B cell (primary cell): Measurements from ENCODE around the gene MARCHF3. TPM values are rescaled to one million over a fixed set of nuclear protein-coding genes. Genes with fewer than 3 reads are reported as not detected.
A peak's percentile ranks its signal among the peaks of the same experiment; 100 is the strongest.
"Not testable (repeated sequence)": the region's sequence is repeated elsewhere in the genome, so short reads cannot be mapped to it uniquely, and the experiment has no call there.

Experiments
- ATAC-seq: fragments of 200-7000 bp; cut with Tn5 transposase; one replicate; pipeline ENCODE4 v1.10.0; 2021; ENCODE audit warnings: low read depth, mild to moderate bottlenecking, moderate number of reproducible peaks, moderate library complexity
- CTCF ChIA-PET: fragments of 350-600 bp; sonication (Branson Sonifier 250); formaldehyde crosslinking; loops from one replicate; lab custom pipeline; 2021; ENCODE audit warnings: antibody characterized with exemption, inconsistent platforms; lab: Charles Lee
- POLR2A ChIA-PET: fragments of 350-600 bp; sonication (Branson Sonifier 250); formaldehyde crosslinking; loops from one replicate; lab custom pipeline; 2021; ENCODE audit warnings: antibody characterized with exemption; lab: Charles Lee
- DNase-seq: peaks from one replicate; pipeline ENCODE4 v3.0.0; 2013
- H2AFZ ChIP-seq: 2 replicates; pipeline ENCODE4 v1.6.1; 2012; ENCODE audit warnings: mild to moderate bottlenecking, low read depth, low read length; ENCODE audit not compliant: insufficient read depth, poor library complexity, severe bottlenecking
- H3K27ac ChIP-seq, 2 donors: 1 replicate in 1 of 2; 2 replicates in 1 of 2; pipeline ENCODE4 v1.5.1; 2012 to 2013; ENCODE audit warnings: low read length in 2 of 2, mild to moderate bottlenecking in 2 of 2, moderate library complexity in 1 of 2
- H3K27me3 ChIP-seq, 4 experiments: fragments of 200-600 bp in 1 of 4; sonication (generic) in 1 of 4; replicated peaks in 1 of 4; 1 replicate in 2 of 4; 2 replicates in 2 of 4; pipeline versions ENCODE4 v1.6.1 to v1.7.0; 2013 to 2016; ENCODE audit warnings: low read length in 3 of 4, mild to moderate bottlenecking in 2 of 4, mixed read lengths in 1 of 4, moderate library complexity in 1 of 4; ENCODE audit not compliant: insufficient read depth in 4 of 4, control insufficient read depth in 3 of 4; ENCODE audit errors: control extremely low read depth in 1 of 4
- H3K36me3 ChIP-seq, 2 experiments: replicated peaks in 1 of 2; 1 replicate in 1 of 2; 2 replicates in 1 of 2; pipeline versions ENCODE4 v1.6.1 to v1.7.1; 2013; ENCODE audit warnings: low read length in 1 of 2; ENCODE audit not compliant: insufficient read depth in 2 of 2, control insufficient read depth in 1 of 2; ENCODE audit errors: control extremely low read depth in 1 of 2, extremely low read depth in 1 of 2
- H3K4me1 ChIP-seq, 2 donors: fragments of 200-600 bp in 1 of 2; sonication (generic) in 1 of 2; 1 replicate in 1 of 2; 2 replicates in 1 of 2; pipeline versions ENCODE4 v1.5.1 to v1.6.1; 2013 to 2017; ENCODE audit warnings: low read length in 2 of 2; ENCODE audit not compliant: control insufficient read depth in 2 of 2, insufficient read depth in 2 of 2
- H3K4me2 ChIP-seq: replicated peaks from 2 replicates; pipeline ENCODE3; 2012; ENCODE audit warnings: mild to moderate bottlenecking, low read depth, low read length; ENCODE audit not compliant: poor library complexity, severe bottlenecking
- H3K4me3 ChIP-seq, 5 experiments: fragments of 200-600 bp in 1 of 5; sonication (generic) in 1 of 5; 1 replicate in 3 of 5; 2 replicates in 2 of 5; pipeline versions ENCODE4 v1.5.1 to v1.7.0; 2011 to 2016; ENCODE audit warnings: low read length in 4 of 5, mild to moderate bottlenecking in 4 of 5, low read depth in 2 of 5, control low read depth in 1 of 5, moderate library complexity in 1 of 5; ENCODE audit not compliant: insufficient read depth in 1 of 5; ENCODE audit errors: control extremely low read depth in 1 of 5, extremely low read depth in 1 of 5
- H3K79me2 ChIP-seq: fragments of 200-600 bp; sonication (generic); one replicate; pipeline ENCODE4 v1.6.0; 2016; ENCODE audit warnings: low read length; ENCODE audit not compliant: control insufficient read depth, insufficient read depth
- H3K9ac ChIP-seq: fragments of 200-600 bp; sonication (generic); 2 replicates; pipeline ENCODE4 v1.6.1; 2017; ENCODE audit warnings: mild to moderate bottlenecking, low read length, moderate library complexity
- H3K9me3 ChIP-seq, 3 donors: one replicate each; pipeline versions ENCODE4 v1.6.1 to v1.7.1; 2013; ENCODE audit warnings: low read length in 2 of 3; ENCODE audit not compliant: control insufficient read depth in 2 of 3, insufficient read depth in 1 of 3; ENCODE audit errors: control extremely low read depth in 1 of 3
- H4K20me1 ChIP-seq: 2 replicates; pipeline ENCODE4 v1.6.0; 2012; ENCODE audit warnings: mild to moderate bottlenecking, low read length; ENCODE audit not compliant: insufficient read depth, control insufficient read depth, poor library complexity, severe bottlenecking
- H3K27ac Mint-ChIP-seq: one replicate; pipeline ENCODE4 v1.8.0; 2021; ENCODE audit warnings: mixed read lengths
- H3K27me3 Mint-ChIP-seq: one replicate; pipeline ENCODE4 v1.8.0; 2021; ENCODE audit warnings: mixed read lengths
- H3K4me1 Mint-ChIP-seq: one replicate; pipeline ENCODE4 v1.8.0; 2021; ENCODE audit warnings: mixed read lengths
- H3K4me3 Mint-ChIP-seq: one replicate; pipeline ENCODE4 v1.8.0; 2021; ENCODE audit warnings: mixed read lengths
- H3K9me3 Mint-ChIP-seq: one replicate; pipeline ENCODE4 v1.8.0; 2022; ENCODE audit warnings: mixed read lengths; ENCODE audit not compliant: insufficient read depth
- CTCF ChIP-seq: fragments of 200-600 bp; IDR thresholded peaks from one replicate; pipeline ENCODE4 v1.8.0; 2022; ENCODE audit warnings: antibody characterized with exemption, mild to moderate bottlenecking
- EZH2 ChIP-seq: IDR thresholded peaks from 2 replicates; pipeline ENCODE4 v1.6.1; 2012; ENCODE audit warnings: borderline replicate concordance, low read depth, mild to moderate bottlenecking, moderate library complexity, low read length; ENCODE audit not compliant: insufficient read depth, poor library complexity, severe bottlenecking
- WGBS: methylation state at CpG from one replicate; pipeline ENCODE4 v1.1.5; 2013; ENCODE audit warnings: missing lambda C conversion rate; ENCODE audit not compliant: insufficient coverage; 5-methylcytosine and 5-hydroxymethylcytosine counted together
- intact Hi-C: fragments of 100-400 bp; cut with micrococcal nuclease; formaldehyde crosslinking; loops from one replicate; pipeline ENCODE4 v1.10.0; 2022
- polyA plus RNA-seq: library from polyadenylated mRNA; depleted of rRNA; stranded (reverse); fragments of >200 nt; gene quantifications from 2 replicates; pipeline ENCODE4 v1.2.3, GENCODE V29; 2012
- total RNA-seq, 2 donors: library from RNA; stranded (reverse); fragments of 120-200 nt in 1 of 2; gene quantifications; 1 replicate in 1 of 2; 2 replicates in 1 of 2; pipeline versions ENCODE4 v1.2.3 to v1.2.4, GENCODE V29; 2013 to 2022

MARCHF3 gene
- total and polyA plus RNA-seq, 2 donors (not counting 1 experiment from before 2014, with no cell fraction given): 31.6 to 35.0 TPM

- no CpG with 5 or more reads among the region's 3 CpGs for WGBS
- POLR2A ChIA-PET: no interaction called here
Measured at GRCh38 chr5:127022846-127023245, 7.5 kb downstream of the MARCHF3 start.

GRCh38 chr5:127019928-127020327 lies 10.4 kb downstream of the MARCHF3 start:
- intact Hi-C loops: no loop called here
- no peaks in the 10 kb centered on the region for H3K27me3 Mint-ChIP-seq
- Histone ChIP-seq H3K9ac (no peak overlapping the region), H3K4me1 (peaks cover 18 to 23% of the 10 kb centered on the region in 2 donors), H3K79me2 (peaks cover 80% of the 10 kb centered on the region), H3K4me3 (no peak overlapping the region), H3K27me3 (no peaks in the 10 kb centered on the region), H3K9me3 (no peaks in the 10 kb centered on the region), H4K20me1 (peaks cover 14% of the 10 kb centered on the region), H3K27ac (peak overlapping the region in 1 of 2 donors; percentile 47), H3K36me3 (no peaks in the 10 kb centered on the region), H2AFZ (no peak overlapping the region), H3K4me2 (peak overlapping the region; percentile 0)
- H3K9me3 Mint-ChIP-seq: no peaks in the 10 kb centered on the region
- ChIA-PET CTCF (interaction anchor here (1.0 to 1.5 kb wide), 2 partner anchors 8 to 77 kb away, joined by 3 to 7 read pairs; no protein-coding TSS in a partner anchor), POLR2A (no interaction called here)
- no peak overlapping the region for H3K27ac Mint-ChIP-seq
- ATAC-seq (no peak), DNase-seq (no peak)
- H3K4me1 Mint-ChIP-seq: peaks cover 44% of the 10 kb centered on the region
- H3K4me3 Mint-ChIP-seq: no peak overlapping the region
- TF ChIP-seq EZH2 (no peak), CTCF (no peak)
- 40% methylated on average over 1 of the region's 1 CpG for WGBS

More at GRCh38 chr5:127022846-127023245, 7.5 kb downstream of the MARCHF3 start:
- Histone ChIP-seq H3K36me3 (no peaks in the 10 kb centered on the region), H3K9me3 (no peaks in the 10 kb centered on the region), H3K4me2 (no peak overlapping the region), H3K27ac (no peak overlapping the region), H3K9ac (no peak overlapping the region), H4K20me1 (peaks cover 14% of the 10 kb centered on the region), H3K4me1 (peaks cover 20 to 35% of the 10 kb centered on the region in 2 donors), H3K27me3 (no peaks in the 10 kb centered on the region), H2AFZ (no peak overlapping the region), H3K4me3 (no peak overlapping the region), H3K79me2 (peaks cover 82% of the 10 kb centered on the region)
- DNase-seq: no peak
- intact Hi-C loops: no loop called here
- CTCF ChIA-PET: interaction anchor here (1.3 kb wide), 1 partner anchor 13 kb away, joined by 3 read pairs; no protein-coding TSS in a partner anchor
- Mint-ChIP-seq H3K27me3 (no peaks in the 10 kb centered on the region), H3K27ac (no peak overlapping the region), H3K4me3 (no peak overlapping the region), H3K4me1 (peaks cover 60% of the 10 kb centered on the region), H3K9me3 (no peaks in the 10 kb centered on the region)
- ATAC-seq: no peak
- TF ChIP-seq EZH2 (no peak), CTCF (no peak)

- WGBS: no CpG with 5 or more reads among the region's 4 CpGs
- DNase-seq, H3K4me3 ChIP-seq, CTCF ChIA-PET, H3K9ac ChIP-seq, H3K27ac ChIP-seq, H3K36me3 ChIP-seq, H3K9me3 Mint-ChIP-seq, H3K27me3 Mint-ChIP-seq, intact Hi-C loops, H2AFZ ChIP-seq, H4K20me1 ChIP-seq, H3K9me3 ChIP-seq, ATAC-seq, H3K27ac Mint-ChIP-seq, H3K4me2 ChIP-seq, POLR2A ChIA-PET, H3K27me3 ChIP-seq, H3K4me3 Mint-ChIP-seq: not testable (repeated sequence)
- Histone ChIP-seq H3K79me2 (peaks cover 87% of the 10 kb centered on the region), H3K4me1 (peaks cover 34 to 54% of the 10 kb centered on the region in 2 donors)
- H3K4me1 Mint-ChIP-seq: peaks cover 56% of the 10 kb centered on the region
Measured at GRCh38 chr5:127016722-127017121, 13.6 kb downstream of the MARCHF3 start.
